Smooth muscle cell of the brain vasculature (primary cell): ENCODE results near the gene FSTL4.

Experiments
- DNase-seq: peaks from one replicate; pipeline ENCODE4 v3.0.0-alpha.2; 2012; ENCODE audit warnings: low read depth, low spot score

The FSTL4 gene

GRCh38 chr5:133245191-133246052 lies 366.9 kb downstream of the FSTL4 start:
- peak; percentile 46 for DNase-seq

GRCh38 chr5:133244242-133244641 lies 368.1 kb downstream of the FSTL4 start:
- no peak for DNase-seq

DNA sequence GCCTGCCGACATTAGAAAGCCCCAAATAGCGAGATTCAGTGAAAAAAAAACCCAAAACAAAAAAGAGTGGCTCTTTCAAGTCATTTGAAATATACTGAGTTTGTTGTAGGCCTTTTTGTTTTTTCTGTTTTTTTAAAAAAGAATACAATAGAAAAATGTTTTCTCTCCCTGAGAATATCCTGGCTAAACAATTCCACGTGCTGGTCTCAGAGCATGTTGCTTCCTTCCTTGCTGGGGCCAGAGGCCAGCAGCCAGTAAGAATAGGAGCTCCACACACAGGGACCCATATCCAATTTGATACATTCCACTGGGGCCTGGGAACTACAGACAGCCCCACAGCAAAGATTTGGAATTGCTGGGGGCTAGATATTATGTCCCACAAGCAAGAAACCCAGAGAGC lies 369.1 kb downstream of the FSTL4 start:
- DNase-seq, result no peak

DNA sequence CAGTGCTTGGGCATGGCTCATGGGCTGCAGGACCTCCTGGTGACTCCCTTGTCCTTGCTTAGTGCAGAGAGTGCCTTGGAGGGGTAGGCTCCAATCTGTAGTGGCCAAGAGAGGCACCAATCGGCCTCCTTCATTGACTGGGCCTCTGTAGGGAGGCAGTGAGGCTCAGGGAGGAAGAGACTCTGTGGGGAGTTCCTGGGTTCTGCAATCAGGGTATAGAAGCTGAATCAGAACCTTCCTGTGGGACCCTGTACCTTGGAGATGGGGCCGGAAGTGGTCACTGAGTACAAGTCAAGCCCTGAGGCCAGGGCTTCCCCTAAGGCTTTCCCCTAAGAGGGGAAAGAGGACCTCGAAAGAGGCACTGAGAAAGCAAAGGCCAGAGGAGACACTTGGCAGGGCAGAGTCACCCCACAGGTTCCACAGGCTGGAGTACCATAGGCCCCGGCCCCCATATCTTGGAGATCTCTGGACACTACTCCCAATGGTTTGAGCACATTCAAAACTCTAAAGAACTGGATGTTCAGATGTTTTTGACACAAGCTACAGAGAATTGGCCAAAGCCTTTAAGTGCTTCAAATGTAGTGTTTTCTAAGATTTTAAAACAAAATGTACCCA lies 370.0 kb downstream of the FSTL4 start:
- DNase-seq, result no peak

- no peak for DNase-seq
Observed at GRCh38 chr5:133241179-133242092, 370.9 kb downstream of the FSTL4 start.

DNA sequence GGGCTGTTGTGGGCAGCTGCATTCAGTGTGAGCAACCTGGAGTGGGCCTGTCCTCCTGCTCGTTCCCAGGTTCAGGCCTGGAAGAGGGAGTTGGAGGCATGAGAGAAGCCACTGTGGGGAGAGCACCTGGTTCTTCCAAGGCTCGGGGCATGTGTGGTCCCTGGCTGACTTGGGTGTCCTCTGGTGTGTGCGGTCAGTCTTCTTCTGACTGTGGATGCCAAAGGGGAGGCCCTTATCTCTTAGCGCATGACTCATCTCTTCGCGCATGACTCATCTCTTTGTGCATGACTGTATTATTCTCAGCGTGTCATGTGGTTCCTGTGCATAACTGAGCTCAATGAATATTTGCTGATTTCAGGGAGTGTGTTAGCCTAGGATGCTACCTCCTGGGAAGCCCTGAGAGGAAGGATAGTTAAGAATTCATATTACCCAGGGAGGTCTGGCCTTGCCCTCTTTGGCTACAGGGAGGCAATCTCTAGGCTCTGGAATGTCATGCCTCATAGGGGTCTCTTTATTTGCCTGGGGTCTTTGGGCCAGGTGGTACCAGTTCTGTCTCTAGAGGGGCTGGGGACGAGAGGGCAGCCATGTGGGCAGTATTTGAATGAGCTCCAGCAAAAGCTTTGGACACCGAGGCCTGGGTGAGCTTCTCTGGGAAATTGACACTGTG lies 371.8 kb downstream of the FSTL4 start:
- DNase-seq, result peak; percentile 87

- no peak for DNase-seq
Observed at GRCh38 chr5:133238426-133239205, 373.7 kb downstream of the FSTL4 start.

- no peak for DNase-seq
Observed at GRCh38 chr5:133236976-133237375, 375.4 kb downstream of the FSTL4 start.

- DNase-seq, result no peak
Observed at GRCh38 chr5:133236541-133236951, 375.8 kb downstream of the FSTL4 start.

DNA sequence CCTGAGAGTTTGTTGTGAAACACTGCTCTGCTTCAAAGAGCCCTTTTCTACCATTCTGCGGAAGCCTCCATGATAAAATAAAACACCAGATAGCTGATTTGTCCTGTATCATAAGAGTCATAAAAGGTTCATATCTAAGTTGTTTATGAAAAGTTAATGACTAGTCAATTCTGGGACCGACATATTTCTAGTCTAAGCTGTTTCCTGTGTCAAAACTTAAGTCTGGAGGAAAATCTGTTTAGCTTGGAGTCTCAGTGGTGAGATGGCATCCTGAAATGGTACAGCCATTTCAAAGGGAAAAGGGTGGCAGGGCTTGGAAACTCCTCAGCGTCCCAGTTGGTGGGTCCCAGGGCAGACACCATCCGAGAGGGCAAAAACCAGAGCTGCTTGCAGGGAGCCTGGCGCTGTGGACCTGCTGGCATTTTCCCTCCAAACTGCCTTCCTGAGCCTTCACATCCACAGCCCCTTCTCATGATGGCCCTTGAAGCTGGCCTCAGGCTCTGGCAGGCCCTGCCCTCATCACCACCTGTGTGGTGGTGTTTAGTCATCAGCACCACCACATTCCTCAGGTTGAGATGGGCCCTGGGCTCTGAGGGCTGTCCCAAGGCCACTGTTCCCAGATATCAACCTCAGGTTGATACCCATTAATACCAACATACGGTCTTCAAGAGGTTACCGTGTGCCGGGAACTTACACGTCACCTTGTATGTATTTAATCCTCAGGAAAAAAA lies 376.5 kb downstream of the FSTL4 start:
- no peak for DNase-seq

GRCh38 chr5:133234911-133235310 lies 377.4 kb downstream of the FSTL4 start:
- DNase-seq, result no peak

- no peak for DNase-seq
Observed at GRCh38 chr5:133234273-133234672, 378.1 kb downstream of the FSTL4 start.

DNA sequence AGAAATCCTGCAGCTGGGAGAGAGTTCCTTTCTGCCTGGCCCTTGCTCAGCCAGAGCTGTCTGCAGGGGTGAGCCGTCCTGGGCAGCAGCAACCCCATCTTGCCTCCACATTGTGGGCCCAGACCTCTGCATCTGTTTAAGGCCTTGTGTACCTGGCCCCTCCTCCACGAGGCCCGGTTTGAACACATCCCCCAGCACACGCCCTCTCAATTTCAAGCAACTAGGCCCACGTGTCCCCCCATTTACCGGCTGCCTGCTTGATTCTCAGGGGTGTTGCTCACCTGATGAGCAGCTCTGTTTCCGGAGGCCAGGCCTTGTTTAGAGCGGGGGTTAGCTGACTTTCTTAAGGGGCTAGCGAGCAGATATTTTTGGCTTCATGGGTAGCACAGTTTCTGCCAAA lies 378.7 kb downstream of the FSTL4 start:
- no peak for DNase-seq

- DNase-seq, result no peak
Observed at GRCh38 chr5:133232911-133233310, 379.4 kb downstream of the FSTL4 start.

- DNase-seq, result no peak
Observed at GRCh38 chr5:133232435-133232834, 379.9 kb downstream of the FSTL4 start.

- no peak for DNase-seq
Observed at GRCh38 chr5:133232011-133232410, 380.3 kb downstream of the FSTL4 start.

- no peak for DNase-seq
Observed at GRCh38 chr5:133230823-133231578, 381.3 kb downstream of the FSTL4 start.

GRCh38 chr5:133229931-133230664 lies 382.2 kb downstream of the FSTL4 start:
- DNase-seq, result no peak

- DNase-seq, result no peak
Observed at GRCh38 chr5:133228316-133228715, 384.0 kb downstream of the FSTL4 start.
